HCT116 (cell line): Measurements from ENCODE around the gene CNTN4. TPM values are rescaled to one million over a fixed set of nuclear protein-coding genes. Genes with fewer than 3 reads are reported as not detected.

Source experiments
- ATAC-seq: fragments of 200-7000 bp; cut with Tn5 transposase; 2 replicates; pipeline ENCODE4 v1.9.1; 2020; ENCODE audit warnings: mild to moderate bottlenecking, moderate library complexity
- BruUV-seq: library from RNA; stranded (reverse); fragments of 400-500 nt; replicated peaks from 2 replicates; lab custom pipeline; 2021; lab: Mats Ljungman, UMichigan
- CTCF ChIA-PET: fragments of 300-600 bp; sonication (Branson Sonifier 250); formaldehyde crosslinking; loops from one replicate; lab custom pipeline; 2021; ENCODE audit warnings: antibody characterized with exemption; lab: Charles Lee
- POLR2A ChIA-PET: fragments of 300-600, 350-600 bp; sonication (Branson Sonifier 250); formaldehyde crosslinking; loops from one replicate; lab custom pipeline; 2021; ENCODE audit warnings: antibody characterized with exemption; lab: Charles Lee
- RAD21 ChIA-PET, 2 experiments: fragments of 300-600 bp; sonication (Branson Sonifier 250); formaldehyde crosslinking; loops; one replicate each; lab custom pipeline; 2023; ENCODE audit warnings: low total read pairs in 2 of 2; ENCODE audit not compliant: uncharacterized antibody in 2 of 2, unreplicated experiment in 2 of 2, low non-redundant PET in 1 of 2; lab: Charles Lee
- DNase-seq: peaks from one replicate; pipeline ENCODE4 v3.0.0-alpha.2; 2010; ENCODE audit warnings: low read depth, low spot score
- H2AFZ ChIP-seq: fragments of 200-600 bp; shearing (Covaris generic), sonication (generic); 2 replicates; pipeline ENCODE4 v1.6.1; 2017; ENCODE audit warnings: low read depth, mixed run types, mixed read lengths, antibody characterized with exemption, low read length; ENCODE audit not compliant: poor library complexity, severe bottlenecking
- H3K27ac ChIP-seq: 2 replicates; pipeline ENCODE4 v1.5.1; 2012; ENCODE audit warnings: low read depth, low read length
- H3K27me3 ChIP-seq: fragments of 200-600 bp; sonication (generic); 2 replicates; pipeline ENCODE4 v1.6.1; 2016; ENCODE audit warnings: mixed run types, low read length, mixed read lengths; ENCODE audit not compliant: insufficient read depth
- H3K36me3 ChIP-seq, 2 experiments: fragments of 200-500 bp in 1 of 2; fragments of 200-600 bp in 1 of 2; sonication (Bioruptor generic) in 1 of 2; sonication (generic) in 1 of 2; 2 replicates each; pipeline versions ENCODE4 v1.5.1 to v1.6.1; 2014 to 2016; ENCODE audit warnings: low read length in 2 of 2, inconsistent platforms in 1 of 2, mixed read lengths in 1 of 2, mixed run types in 1 of 2; ENCODE audit not compliant: insufficient read depth in 2 of 2, control insufficient read depth in 1 of 2
- H3K4me1 ChIP-seq, 2 experiments: fragments of 200-600 bp in 1 of 2; sonication (generic) in 1 of 2; 2 replicates each; pipeline versions ENCODE4 v1.5.1 to v1.6.1; 2012 to 2017; ENCODE audit warnings: low read length in 2 of 2, inconsistent platforms in 1 of 2, mild to moderate bottlenecking in 1 of 2, mixed read lengths in 1 of 2, mixed run types in 1 of 2, moderate library complexity in 1 of 2; ENCODE audit not compliant: insufficient read depth in 2 of 2, control insufficient read depth in 1 of 2
- H3K4me2 ChIP-seq: fragments of 200-600 bp; sonication (generic); 2 replicates; pipeline ENCODE4 v1.6.1; 2017; ENCODE audit warnings: mixed run types, low read length, mixed read lengths
- H3K4me3 ChIP-seq, 2 experiments: fragments of 200-600 bp in 1 of 2; sonication (generic) in 1 of 2; replicated peaks in 1 of 2; 2 replicates each; pipeline ENCODE4 v1.5.1; 2011 to 2016; ENCODE audit warnings: low read length in 2 of 2, control low read depth in 1 of 2, low read depth in 1 of 2, mild to moderate bottlenecking in 1 of 2, mixed read lengths in 1 of 2, mixed run types in 1 of 2
- H3K79me2 ChIP-seq: fragments of 200-600 bp; sonication (generic); 2 replicates; pipeline ENCODE4 v1.6.1; 2017; ENCODE audit warnings: mild to moderate bottlenecking, mixed run types, low read length, moderate library complexity, mixed read lengths; ENCODE audit not compliant: insufficient read depth
- H3K9ac ChIP-seq: fragments of 200-600 bp; sonication (generic); 2 replicates; pipeline ENCODE4 v1.6.1; 2016; ENCODE audit warnings: low read length, mixed read lengths
- H3K9me2 ChIP-seq: fragments of 200-600 bp; sonication (generic), shearing (Covaris generic); 2 replicates; pipeline ENCODE4 v1.6.1; 2017; ENCODE audit warnings: mixed run types, mild to moderate bottlenecking, moderate library complexity; ENCODE audit not compliant: insufficient read depth
- H3K9me3 ChIP-seq, 2 experiments: fragments of 200-500 bp in 1 of 2; fragments of 200-600 bp in 1 of 2; sonication (Bioruptor generic) in 1 of 2; sonication (generic) in 1 of 2; 2 replicates each; pipeline ENCODE4 v1.6.1; 2014 to 2017; ENCODE audit warnings: low read length in 2 of 2, mixed read lengths in 2 of 2, inconsistent platforms in 1 of 2, low read depth in 1 of 2, mild to moderate bottlenecking in 1 of 2, mixed run types in 1 of 2, moderate library complexity in 1 of 2; ENCODE audit not compliant: control insufficient read depth in 1 of 2, insufficient read depth in 1 of 2
- H4K20me1 ChIP-seq: fragments of 200-600 bp; sonication (generic), shearing (Covaris generic); 2 replicates; pipeline ENCODE4 v1.6.1; 2017; ENCODE audit warnings: mixed run types, mild to moderate bottlenecking, moderate library complexity; ENCODE audit not compliant: insufficient read depth
- CBX3 ChIP-seq: IDR thresholded peaks from 2 replicates; pipeline ENCODE4 v1.6.1; 2012; ENCODE audit warnings: low read depth
- CTCF ChIP-seq, 3 experiments: fragments of 200-600 bp in 1 of 3; sonication (generic) in 1 of 3; IDR thresholded peaks in 2 of 3; conservative IDR thresholded peaks in 1 of 3; 2 replicates each; pipeline ENCODE4 v1.5.1; 2012 to 2017; ENCODE audit warnings: low read depth in 2 of 3, low read length in 2 of 3, antibody characterized with exemption in 1 of 3, borderline replicate concordance in 1 of 3, control low read depth in 1 of 3, mild to moderate bottlenecking in 1 of 3, mixed read lengths in 1 of 3, mixed run types in 1 of 3, moderate library complexity in 1 of 3; ENCODE audit not compliant: insufficient read depth in 1 of 3
- EGR1 ChIP-seq: IDR thresholded peaks from 2 replicates; pipeline ENCODE4 v1.6.1; 2012; ENCODE audit warnings: low read depth
- ELF1 ChIP-seq: IDR thresholded peaks from 2 replicates; pipeline ENCODE4 v1.6.1; 2012; ENCODE audit warnings: low read depth, borderline replicate concordance
- EZH2phosphoT487 ChIP-seq: fragments of 200-600 bp; IDR thresholded peaks from 2 replicates; pipeline ENCODE4 v1.6.1; 2018; ENCODE audit warnings: antibody characterized with exemption, borderline replicate concordance
- JUND ChIP-seq: IDR thresholded peaks from 2 replicates; pipeline ENCODE4 v1.6.1; 2012
- MAX ChIP-seq: IDR thresholded peaks from 2 replicates; pipeline ENCODE4 v1.6.1; 2012
- RAD21 ChIP-seq: IDR thresholded peaks from 2 replicates; pipeline ENCODE4 v1.6.1; 2012; ENCODE audit warnings: low read depth, mild to moderate bottlenecking
- SP1 ChIP-seq: IDR thresholded peaks from 2 replicates; pipeline ENCODE4 v1.6.1; 2012; ENCODE audit warnings: low read depth
- TCF7L2 ChIP-seq: IDR thresholded peaks from 2 replicates; pipeline ENCODE4 v1.7.0; 2011; ENCODE audit warnings: borderline replicate concordance, inconsistent platforms; ENCODE audit not compliant: insufficient read depth, insufficient read length; ENCODE audit errors: extremely low read depth
- intact Hi-C: fragments of 100-400 bp; cut with micrococcal nuclease; formaldehyde crosslinking; loops from 2 replicates; pipeline ENCODE4 v1.10.0; 2022
- total RNA-seq: library from RNA; stranded (reverse); gene quantifications from one replicate; pipeline ENCODE4 v1.2.1, GENCODE V29; 2021; ENCODE audit not compliant: unreplicated experiment

Gene CNTN4
- total RNA-seq, 1 experiment from 2014 or later: not detected

- intact Hi-C loops: no loop called here
- no peak for ATAC-seq
- H3K9me3 ChIP-seq: peaks cover 0 to 13% of the 10 kb centered on the region in 2 experiments; a peak in 2 of 4 replicates
- no peaks in the 10 kb centered on the region for H3K36me3 ChIP-seq
- no peaks in the 10 kb centered on the region for H3K27me3 ChIP-seq
- no peaks in the 10 kb centered on the region for H4K20me1 ChIP-seq
- ChIA-PET POLR2A (no interaction called here), RAD21 (no interaction called here), CTCF (no interaction called here)
- H3K9me2 ChIP-seq: no peaks in the 10 kb centered on the region
- H3K4me2 ChIP-seq: no peak overlapping the region
- no TSS peak for BruUV-seq
- DNase-seq: no peak
- TF ChIP-seq MAX (no peak), CTCF (IDR thresholded peaks at IDR 0.05 in 2 of 3, conservative IDR thresholded peaks at IDR 0.05 in 1 of 3; ENCODE audit: borderline replicate concordance in 1 of 3, insufficient read depth in 1 of 3, low read depth in 2 of 3, low read length in 2 of 3) (no peak), EGR1 (no peak), CBX3 (no peak), TCF7L2 (no peak), RAD21 (no peak), JUND (no peak), ELF1 (no peak), EZH2phosphoT487 (no peak), SP1 (no peak)
- no peak overlapping the region for H3K4me3 ChIP-seq
- no peaks in the 10 kb centered on the region for H3K79me2 ChIP-seq
- H3K27ac ChIP-seq: no peak overlapping the region
- H3K9ac ChIP-seq: no peak overlapping the region
- no peak overlapping the region for H2AFZ ChIP-seq
- no peaks in the 10 kb centered on the region for H3K4me1 ChIP-seq
These were observed 752.0 kb downstream of the CNTN4 start for GRCh38 chr3:2850701-2851100.
